GM19099 (cell line): Measurements from ENCODE around the gene MBOAT1.

Experiments
- POLR2A ChIP-seq: IDR thresholded peaks from 3 replicates; pipeline ENCODE4 v1.6.1; 2011; ENCODE audit warnings: low read depth; ENCODE audit not compliant: insufficient read length; ENCODE audit errors: extremely low read depth

The MBOAT1 gene

DNA sequence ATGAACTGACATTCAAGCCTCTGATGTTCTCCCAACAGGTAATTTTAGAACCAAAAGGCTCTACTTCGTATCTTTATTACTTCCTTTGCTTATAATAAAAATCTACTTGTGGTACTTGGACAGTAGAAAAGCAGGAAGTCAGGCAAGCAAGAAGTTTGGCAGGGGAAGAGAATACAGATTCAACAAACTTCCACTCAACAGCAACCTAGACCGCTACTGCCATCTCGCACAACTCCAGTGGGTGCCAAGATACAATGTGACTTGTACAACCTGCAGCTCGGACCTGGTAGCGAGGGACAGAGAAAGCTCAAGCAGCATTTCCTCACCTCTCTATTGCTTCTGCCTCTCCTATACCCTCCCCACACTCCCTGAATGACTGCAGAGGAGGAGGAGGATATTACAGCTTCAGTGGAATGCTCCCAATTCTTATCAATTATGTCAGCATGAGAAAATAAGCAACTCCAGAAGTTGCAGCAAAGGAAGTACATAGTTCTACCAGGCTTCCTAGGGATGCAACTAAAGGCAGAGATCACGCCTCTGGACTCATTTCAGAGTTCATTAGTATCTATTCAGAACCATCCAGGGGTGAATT, 76.5 kb downstream of the MBOAT1 start:
- no peak for TF ChIP-seq POLR2A

DNA sequence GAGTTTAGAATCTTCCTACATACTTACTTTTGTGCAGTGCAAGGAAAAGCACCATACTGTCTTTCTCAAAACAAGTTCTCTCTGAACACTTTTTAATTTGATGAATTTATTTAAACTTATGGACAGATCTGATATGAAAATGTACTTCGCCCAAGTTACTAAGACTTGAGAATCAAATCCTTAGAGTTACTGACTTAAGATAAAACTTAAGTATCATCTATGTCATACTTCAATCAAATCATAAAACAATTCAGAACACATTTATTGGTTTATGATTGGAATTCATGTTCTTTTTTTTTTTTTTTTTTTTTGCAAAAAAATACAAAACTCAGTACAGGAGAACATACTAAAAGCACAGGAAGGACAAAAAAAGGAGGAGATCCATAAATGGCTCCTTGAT, 77.7 kb downstream of the MBOAT1 start:
- TF ChIP-seq POLR2A: no peak

DNA sequence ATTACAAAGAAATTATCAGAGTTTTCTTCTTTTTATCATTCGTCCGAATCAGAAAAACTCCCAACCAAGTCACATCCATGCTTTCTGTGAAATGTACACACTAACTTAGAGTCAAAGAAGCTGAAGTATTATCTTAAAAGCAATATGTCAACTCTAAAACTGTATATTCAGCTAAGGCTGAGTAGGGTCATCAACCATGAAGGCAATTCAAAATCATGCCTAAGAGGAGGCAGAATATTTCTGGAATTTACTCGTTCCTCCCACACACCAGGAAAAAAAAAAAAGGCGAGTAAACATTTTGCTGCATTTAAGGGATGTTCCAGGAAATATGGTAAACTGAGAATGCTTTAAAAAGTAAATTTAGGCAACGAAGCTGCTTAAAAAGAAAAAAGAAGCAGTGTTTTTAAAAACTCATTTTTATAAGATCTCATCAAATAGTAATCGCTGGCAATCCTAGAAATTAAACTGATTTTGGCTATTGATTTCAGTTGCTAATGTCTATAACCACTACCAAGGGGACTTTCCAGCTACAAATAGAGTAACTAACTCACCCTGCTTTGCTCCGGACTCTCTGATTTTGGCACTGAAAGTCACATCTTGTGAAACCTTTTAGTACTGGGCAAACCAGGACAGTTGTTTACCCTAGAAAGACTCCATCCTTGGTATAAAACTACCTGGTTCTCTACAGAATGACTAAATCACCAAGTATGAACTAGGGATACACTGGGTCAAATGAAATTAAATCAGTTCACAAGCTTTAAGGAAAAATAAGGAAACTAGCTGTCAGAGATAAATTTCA, 82.8 kb downstream of the MBOAT1 start:
- TF ChIP-seq POLR2A: no peak

DNA sequence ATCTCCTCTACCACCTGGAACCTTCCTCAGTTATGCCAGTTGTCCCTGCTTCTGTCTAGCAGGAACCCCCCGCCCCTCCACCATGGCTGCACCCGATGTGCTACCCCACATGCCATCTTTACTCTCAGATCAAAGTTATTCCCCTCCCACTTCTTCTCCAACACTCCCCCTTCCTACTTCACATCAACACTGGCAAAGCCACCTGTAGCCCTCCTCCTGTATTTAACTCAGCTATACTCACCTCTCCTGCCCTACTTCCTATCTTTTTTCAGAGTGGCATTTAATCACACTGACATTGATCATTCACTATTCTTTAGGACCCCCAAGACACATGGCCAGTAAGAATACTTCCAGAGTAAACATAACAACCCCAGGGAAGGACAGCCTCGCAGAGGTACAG, 84.3 kb downstream of the MBOAT1 start:
- TF ChIP-seq POLR2A: no peak

DNA sequence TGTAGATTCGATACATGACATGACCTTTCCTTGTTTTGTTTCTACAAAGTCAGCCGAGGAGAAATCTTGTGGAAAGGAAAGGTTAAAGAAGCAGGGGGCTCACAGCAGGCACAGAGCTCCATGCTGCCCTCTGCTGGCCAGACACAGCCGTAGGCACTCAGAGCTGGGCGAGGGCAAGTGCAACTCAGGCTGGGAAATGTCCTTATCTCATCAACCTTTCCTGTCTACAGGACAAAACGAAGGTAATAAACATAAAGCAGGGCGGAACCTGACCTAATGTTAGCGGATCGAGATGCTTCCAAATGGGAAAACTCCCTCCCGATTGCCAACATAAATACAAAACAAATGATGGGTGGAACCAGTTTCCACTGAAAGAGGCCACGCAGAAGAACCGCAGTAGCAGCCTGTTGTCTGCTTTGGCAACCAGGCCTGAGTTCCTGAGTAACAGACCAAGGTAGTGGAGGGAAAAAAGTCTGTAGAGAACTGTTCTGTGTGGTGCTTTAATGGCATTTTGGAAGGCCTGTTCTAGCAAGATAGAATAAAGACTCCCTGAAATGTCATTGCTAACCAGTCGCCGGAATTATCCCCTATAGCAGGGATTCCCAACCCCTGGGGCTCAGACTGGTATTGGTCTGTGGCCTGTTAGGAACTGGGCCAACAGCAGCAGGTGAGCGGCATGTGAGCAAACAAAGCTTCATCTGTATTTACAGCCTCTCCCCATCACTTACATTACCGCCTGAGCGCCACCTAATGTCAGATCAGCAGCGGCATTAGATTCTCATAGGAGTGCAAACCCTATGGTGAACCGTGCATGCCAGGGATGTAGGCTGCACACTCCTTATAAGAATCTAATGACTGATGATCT, 85.2 kb downstream of the MBOAT1 start:
- no peak for TF ChIP-seq POLR2A

DNA sequence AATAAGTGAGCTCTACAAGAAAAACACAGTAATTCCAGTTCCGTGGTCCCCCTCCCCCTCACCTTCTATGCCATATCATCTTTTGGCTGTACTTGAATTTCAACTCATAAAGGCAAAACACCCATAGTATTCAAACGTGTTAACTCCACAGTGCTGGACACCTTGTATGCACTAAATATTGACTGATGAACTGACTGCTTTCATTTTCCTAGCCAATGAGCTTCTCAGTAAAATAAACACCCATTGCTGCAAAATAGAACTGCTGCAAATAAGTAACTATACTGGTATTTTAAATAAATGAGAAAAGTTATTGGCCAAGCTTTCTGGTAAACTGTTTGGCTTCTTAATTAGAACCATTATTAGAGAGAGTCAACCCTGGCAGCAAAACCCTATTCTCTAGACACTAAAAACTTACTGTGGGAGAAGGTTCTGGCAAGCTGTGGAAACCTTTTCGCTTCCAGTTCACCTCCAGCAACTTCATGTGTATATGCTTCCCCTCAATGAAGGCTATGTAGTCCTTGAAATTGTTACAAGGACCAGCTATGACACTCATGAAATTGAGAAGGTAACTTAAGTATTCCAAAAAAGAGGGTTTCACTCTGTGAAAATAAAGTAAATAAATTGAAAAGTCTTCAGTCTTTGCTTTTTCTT, 86.0 kb downstream of the MBOAT1 start:
- TF ChIP-seq POLR2A: no peak

DNA sequence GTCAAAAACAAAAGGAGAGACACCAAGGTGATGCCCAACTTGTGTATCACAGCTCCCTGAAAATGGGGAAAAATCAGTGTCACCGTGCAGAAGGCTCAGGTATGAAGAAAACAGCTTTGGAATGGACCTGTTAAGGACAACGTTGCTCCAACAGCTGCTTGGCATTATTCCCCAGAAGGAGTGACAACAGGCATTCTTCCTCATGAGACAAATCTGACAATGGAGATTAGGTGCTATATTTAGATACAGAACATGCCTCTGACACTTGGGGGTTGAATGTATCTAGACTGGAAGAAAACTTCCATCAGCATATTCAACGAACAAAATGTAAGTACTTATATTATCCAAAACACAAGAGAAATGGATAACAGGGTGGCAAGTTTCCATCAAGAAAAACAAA, 87.7 kb downstream of the MBOAT1 start:
- TF ChIP-seq POLR2A: no peak

DNA sequence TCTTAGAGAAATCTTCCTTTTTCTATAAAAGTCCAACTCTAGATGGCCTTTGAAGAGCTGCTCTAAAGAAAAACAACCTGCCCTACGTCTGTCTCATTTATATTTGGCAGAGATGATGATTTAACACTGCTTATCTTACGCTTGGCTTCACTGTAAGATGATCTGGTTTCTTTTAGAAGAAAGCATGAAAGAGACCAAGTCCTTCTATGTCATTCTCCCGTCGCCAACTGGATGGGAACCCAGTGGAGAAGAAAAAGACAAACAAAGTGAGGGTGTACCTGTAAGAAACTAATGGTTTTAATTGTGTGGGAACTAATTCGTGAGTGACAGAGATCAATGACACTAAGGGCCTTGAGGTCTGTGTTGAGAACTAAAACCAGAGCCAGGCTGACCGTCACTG, 92.8 kb downstream of the MBOAT1 start:
- TF ChIP-seq POLR2A: no peak

DNA sequence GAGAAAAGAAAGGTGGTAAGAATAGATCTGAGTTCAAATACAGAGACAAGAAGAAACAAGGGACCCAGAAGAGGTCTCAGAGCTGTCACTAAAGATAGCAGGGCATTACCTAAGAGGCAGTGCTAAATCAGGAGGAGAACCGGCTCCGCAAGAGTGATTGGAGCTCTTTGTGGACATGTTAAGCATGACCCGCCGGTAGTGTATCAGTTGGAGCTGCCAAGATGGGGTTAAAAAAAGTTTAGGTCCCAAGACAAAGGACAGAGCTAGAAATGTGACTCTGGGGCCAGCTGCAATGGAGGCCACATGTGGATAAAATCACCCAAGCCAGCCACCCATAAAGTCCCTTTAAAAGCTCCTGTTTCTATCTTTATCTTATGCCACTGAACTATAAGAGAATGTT, 93.4 kb downstream of the MBOAT1 start:
- no peak for TF ChIP-seq POLR2A

DNA sequence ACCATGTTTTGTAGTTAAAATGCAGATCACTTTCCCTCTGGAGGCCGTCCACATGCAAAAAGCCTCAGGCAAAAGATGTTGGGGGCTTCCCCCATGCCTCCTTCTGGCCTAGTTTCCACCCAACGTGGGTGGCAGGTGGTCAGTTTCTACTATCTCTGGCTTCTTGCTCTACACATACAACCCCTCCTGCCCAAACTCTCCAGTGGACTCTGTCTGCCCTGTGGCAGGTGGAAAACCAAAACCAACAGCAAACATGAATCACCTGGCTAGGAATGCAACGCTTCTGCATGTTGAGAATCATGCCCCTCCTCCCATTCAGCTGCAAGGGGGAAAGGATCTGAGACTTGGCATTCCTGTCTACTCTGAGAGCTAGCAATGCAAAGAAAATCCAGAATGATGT, 94.8 kb downstream of the MBOAT1 start:
- no peak for TF ChIP-seq POLR2A

DNA sequence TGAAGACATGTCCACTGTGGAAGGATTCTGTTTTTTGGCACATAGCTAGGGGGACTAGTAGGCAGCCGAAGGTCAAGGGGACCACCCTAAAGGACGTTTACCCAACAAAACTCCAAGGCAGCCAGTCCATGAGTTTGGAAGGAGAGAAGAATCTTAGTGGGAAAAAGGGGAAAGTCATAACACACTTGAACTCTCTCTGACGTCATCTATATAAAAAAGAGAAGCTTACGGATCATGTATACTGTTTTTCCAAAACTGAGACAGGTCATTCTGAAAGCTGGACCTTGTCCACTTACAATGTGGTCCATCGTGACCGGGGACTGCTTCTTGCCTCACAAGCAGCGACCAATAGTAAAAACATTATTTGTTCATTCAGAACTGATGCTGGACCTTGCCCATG, 95.5 kb downstream of the MBOAT1 start:
- no peak for TF ChIP-seq POLR2A

DNA sequence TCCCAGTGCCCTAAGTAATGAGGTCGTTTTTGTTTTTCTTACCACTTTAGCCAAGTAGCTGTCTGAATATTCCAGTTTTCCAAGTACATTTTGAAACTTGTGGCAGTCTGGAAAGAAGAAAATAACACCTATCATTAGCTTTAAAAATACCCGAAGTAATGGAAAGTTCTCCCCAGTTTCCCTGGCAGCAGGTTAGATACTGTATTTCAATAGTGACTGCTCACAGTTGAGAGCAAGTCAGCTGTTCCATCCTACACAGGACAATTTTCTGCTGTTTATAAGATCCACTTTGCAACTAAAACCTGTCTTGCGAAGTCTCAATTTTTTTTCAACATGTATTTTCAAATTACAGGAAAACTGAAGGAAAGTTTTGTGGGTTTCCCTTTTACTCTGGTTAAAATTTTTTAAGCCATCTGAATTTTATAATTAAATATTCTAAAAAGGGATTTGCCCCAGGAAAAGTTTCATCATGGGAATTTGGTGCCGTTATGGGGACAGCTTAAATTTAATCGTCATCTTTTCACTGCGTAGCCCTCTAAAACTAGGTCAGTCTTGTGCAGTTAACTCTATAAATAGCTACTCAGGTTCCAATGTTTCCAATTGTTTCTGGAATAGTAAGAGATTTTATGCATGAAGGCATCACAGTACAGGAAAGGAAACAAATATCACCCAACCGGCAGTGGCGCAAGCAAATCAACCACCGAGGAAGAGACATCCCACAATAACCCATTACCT, 96.9 kb downstream of the MBOAT1 start:
- no peak for TF ChIP-seq POLR2A

DNA sequence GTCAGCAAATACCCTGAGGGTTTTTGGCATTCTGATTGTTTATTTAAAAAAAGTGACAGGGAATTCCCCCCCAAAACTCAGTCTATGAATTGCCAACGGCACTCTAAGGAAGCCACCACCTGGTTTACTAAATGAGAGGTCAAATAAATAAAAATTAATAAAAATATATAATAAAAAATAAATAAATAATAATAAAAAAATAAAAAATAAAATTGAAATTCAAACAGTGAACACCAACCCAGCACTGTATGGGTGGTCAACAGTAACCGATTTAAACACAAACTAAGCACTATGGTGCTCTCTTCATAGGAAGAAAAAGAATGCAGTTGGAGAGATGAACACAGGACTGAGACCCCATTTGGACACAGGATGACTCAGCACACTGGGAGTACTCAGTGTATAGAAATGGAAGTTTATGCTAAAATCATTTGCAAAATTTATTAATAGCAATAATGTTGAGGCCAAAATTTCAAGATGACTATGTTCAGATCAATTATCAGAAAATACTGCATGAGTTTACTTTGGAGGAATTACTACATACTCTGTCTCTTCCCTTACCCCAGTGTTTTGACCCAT, 98.5 kb downstream of the MBOAT1 start:
- TF ChIP-seq POLR2A: no peak

DNA sequence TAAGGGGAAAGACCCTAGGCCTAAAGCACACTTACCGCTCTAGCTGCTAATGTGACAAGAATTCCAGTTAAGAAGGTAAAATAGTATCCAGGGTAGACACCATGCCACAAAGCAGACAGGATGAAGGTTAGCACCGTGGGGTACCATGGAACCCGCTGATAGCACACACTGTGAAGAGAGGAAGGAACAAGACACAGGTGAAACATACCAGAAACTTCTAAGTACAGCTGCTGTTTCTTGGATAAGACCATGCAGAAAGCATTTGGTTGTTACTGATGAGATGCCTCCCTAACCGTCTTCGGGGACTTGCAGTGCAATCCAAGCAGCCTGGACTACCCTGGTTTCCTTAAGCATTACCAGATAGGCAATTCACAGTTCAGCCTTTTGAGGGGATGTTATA, 99.4 kb downstream of the MBOAT1 start:
- TF ChIP-seq POLR2A: no peak
